Measurements from ENCODE around the gene TBCK.
"Not testable (repeated sequence)": the region's sequence is repeated elsewhere in the genome, so short reads cannot be mapped to it uniquely, and the experiment has no call there.

Gene TBCK

GRCh38 chr4:106222548-106222947 lies 93.5 kb downstream of the TBCK start:
- Histone ChIP-seq H3F3A (ENCODE audit: insufficient read depth, low read length) (no peaks in the 10 kb centered on the region), H3K36me3 (replicated peaks; ENCODE audit: insufficient read depth, low read length) (no peaks in the 10 kb centered on the region), H3K4me3 (ENCODE audit: low read length) (no peak overlapping the region), H3K4me1 (ENCODE audit: low read length) (no peaks in the 10 kb centered on the region), H3K27me3 (replicated peaks; ENCODE audit: insufficient read depth, low read length) (no peaks in the 10 kb centered on the region), H3K79me2 (ENCODE audit: low read length) (no peaks in the 10 kb centered on the region), H3K9me2 (replicated peaks; ENCODE audit: insufficient read depth, low read length) (no peaks in the 10 kb centered on the region), H4K20me1 (ENCODE audit: insufficient read depth, low read length) (no peaks in the 10 kb centered on the region), H2AFZ (ENCODE audit: low read length) (no peak overlapping the region), H3K27ac (ENCODE audit: low read length) (no peak overlapping the region), H3K9me3 (replicated peaks; ENCODE audit: insufficient read depth, low read length) (no peaks in the 10 kb centered on the region), H3K9ac (ENCODE audit: low read length) (no peak overlapping the region), H3K4me2 (ENCODE audit: low read depth, low read length) (no peak overlapping the region)
- DNase-seq = no peak
- no peak for TF ChIP-seq EZH2 (optimal IDR thresholded peaks at IDR 0.05; ENCODE audit: low read depth, low read length)
- no peak for TF ChIP-seq CTCF (IDR thresholded peaks at IDR 0.05; ENCODE audit: low read length)
- no peak for TF ChIP-seq EZH2phosphoT487 (IDR thresholded peaks at IDR 0.05; ENCODE audit: low read length)

- not testable (repeated sequence) for H3K4me1 ChIP-seq (ENCODE audit: low read length); H3K9me3 ChIP-seq (replicated peaks; ENCODE audit: insufficient read depth, low read length); H3K9ac ChIP-seq (ENCODE audit: low read length); H3K4me2 ChIP-seq (ENCODE audit: low read depth, low read length); H3K27me3 ChIP-seq (replicated peaks; ENCODE audit: insufficient read depth, low read length); H3K9me2 ChIP-seq (replicated peaks; ENCODE audit: insufficient read depth, low read length); DNase-seq; H3K27ac ChIP-seq (ENCODE audit: low read length); H4K20me1 ChIP-seq (ENCODE audit: insufficient read depth, low read length); H3K4me3 ChIP-seq (ENCODE audit: low read length); H3F3A ChIP-seq (ENCODE audit: insufficient read depth, low read length); H2AFZ ChIP-seq (ENCODE audit: low read length); H3K36me3 ChIP-seq (replicated peaks; ENCODE audit: insufficient read depth, low read length); H3K79me2 ChIP-seq (ENCODE audit: low read length)
Measured at GRCh38 chr4:106213291-106213690, 102.7 kb downstream of the TBCK start.

GRCh38 chr4:106210021-106210420 lies 106.0 kb downstream of the TBCK start:
- H3K27me3 ChIP-seq (replicated peaks; ENCODE audit: insufficient read depth, low read length) = no peaks in the 10 kb centered on the region
- H3F3A ChIP-seq (ENCODE audit: insufficient read depth, low read length) = no peaks in the 10 kb centered on the region
- no peaks in the 10 kb centered on the region for H4K20me1 ChIP-seq (ENCODE audit: insufficient read depth, low read length)
- TF ChIP-seq EZH2phosphoT487 (IDR thresholded peaks at IDR 0.05; ENCODE audit: low read length) = no peak
- TF ChIP-seq CTCF (IDR thresholded peaks at IDR 0.05; ENCODE audit: low read length) = no peak
- TF ChIP-seq EZH2 (optimal IDR thresholded peaks at IDR 0.05; ENCODE audit: low read depth, low read length) = no peak
- H3K79me2 ChIP-seq (ENCODE audit: low read length) = no peaks in the 10 kb centered on the region
- H3K9me2 ChIP-seq (replicated peaks; ENCODE audit: insufficient read depth, low read length) = no peaks in the 10 kb centered on the region
- no peak overlapping the region for H3K9ac ChIP-seq (ENCODE audit: low read length)
- no peaks in the 10 kb centered on the region for H3K36me3 ChIP-seq (replicated peaks; ENCODE audit: insufficient read depth, low read length)
- H3K4me2 ChIP-seq (ENCODE audit: low read depth, low read length) = no peak overlapping the region
- no peaks in the 10 kb centered on the region for H3K4me1 ChIP-seq (ENCODE audit: low read length)
- DNase-seq = no peak
- H3K9me3 ChIP-seq (replicated peaks; ENCODE audit: insufficient read depth, low read length) = no peaks in the 10 kb centered on the region
- no peak overlapping the region for H3K27ac ChIP-seq (ENCODE audit: low read length)
- no peak overlapping the region for H3K4me3 ChIP-seq (ENCODE audit: low read length)
- H2AFZ ChIP-seq (ENCODE audit: low read length) = no peak overlapping the region

- Histone ChIP-seq H3K9me2 (replicated peaks; ENCODE audit: insufficient read depth, low read length) (no peaks in the 10 kb centered on the region), H3K4me2 (ENCODE audit: low read depth, low read length) (no peak overlapping the region), H3F3A (ENCODE audit: insufficient read depth, low read length) (no peaks in the 10 kb centered on the region), H3K9me3 (replicated peaks; ENCODE audit: insufficient read depth, low read length) (no peaks in the 10 kb centered on the region), H3K4me3 (ENCODE audit: low read length) (no peak overlapping the region), H3K9ac (ENCODE audit: low read length) (no peak overlapping the region), H4K20me1 (ENCODE audit: insufficient read depth, low read length) (no peaks in the 10 kb centered on the region), H2AFZ (ENCODE audit: low read length) (no peak overlapping the region), H3K36me3 (replicated peaks; ENCODE audit: insufficient read depth, low read length) (no peaks in the 10 kb centered on the region), H3K27me3 (replicated peaks; ENCODE audit: insufficient read depth, low read length) (no peaks in the 10 kb centered on the region), H3K79me2 (ENCODE audit: low read length) (no peaks in the 10 kb centered on the region), H3K4me1 (ENCODE audit: low read length) (no peaks in the 10 kb centered on the region), H3K27ac (ENCODE audit: low read length) (no peak overlapping the region)
- TF ChIP-seq EZH2phosphoT487 (IDR thresholded peaks at IDR 0.05; ENCODE audit: low read length) (no peak), EZH2 (optimal IDR thresholded peaks at IDR 0.05; ENCODE audit: low read depth, low read length) (no peak), CTCF (IDR thresholded peaks at IDR 0.05; ENCODE audit: low read length) (no peak)
- DNase-seq = no peak
Measured at GRCh38 chr4:106208481-106209460, 107.2 kb downstream of the TBCK start.

Data from MM.1S (cell line).